DND-41 (cell line): Measurements from ENCODE around the gene SAMD13.

ENCODE experiments used
- EZH2 ChIP-seq: IDR thresholded peaks from 3 replicates; pipeline ENCODE4 v1.6.1; 2012; ENCODE audit warnings: borderline replicate concordance, low read depth, mild to moderate bottlenecking, moderate library complexity, low read length, inconsistent platforms; ENCODE audit not compliant: severe bottlenecking
- TF ChIP-seq, protein P1 (sequence below): IDR thresholded peaks from 2 replicates; pipeline ENCODE4 v1.5.1; 2012; ENCODE audit warnings: borderline replicate concordance, low read length, moderate library complexity, mild to moderate bottlenecking; ENCODE audit not compliant: poor library complexity, severe bottlenecking; ENCODE audit errors: extremely low read depth

GRCh38 chr1:84377480-84378095 lies 76.1 kb downstream of the SAMD13 start:
- TF ChIP-seq, protein P1, sequence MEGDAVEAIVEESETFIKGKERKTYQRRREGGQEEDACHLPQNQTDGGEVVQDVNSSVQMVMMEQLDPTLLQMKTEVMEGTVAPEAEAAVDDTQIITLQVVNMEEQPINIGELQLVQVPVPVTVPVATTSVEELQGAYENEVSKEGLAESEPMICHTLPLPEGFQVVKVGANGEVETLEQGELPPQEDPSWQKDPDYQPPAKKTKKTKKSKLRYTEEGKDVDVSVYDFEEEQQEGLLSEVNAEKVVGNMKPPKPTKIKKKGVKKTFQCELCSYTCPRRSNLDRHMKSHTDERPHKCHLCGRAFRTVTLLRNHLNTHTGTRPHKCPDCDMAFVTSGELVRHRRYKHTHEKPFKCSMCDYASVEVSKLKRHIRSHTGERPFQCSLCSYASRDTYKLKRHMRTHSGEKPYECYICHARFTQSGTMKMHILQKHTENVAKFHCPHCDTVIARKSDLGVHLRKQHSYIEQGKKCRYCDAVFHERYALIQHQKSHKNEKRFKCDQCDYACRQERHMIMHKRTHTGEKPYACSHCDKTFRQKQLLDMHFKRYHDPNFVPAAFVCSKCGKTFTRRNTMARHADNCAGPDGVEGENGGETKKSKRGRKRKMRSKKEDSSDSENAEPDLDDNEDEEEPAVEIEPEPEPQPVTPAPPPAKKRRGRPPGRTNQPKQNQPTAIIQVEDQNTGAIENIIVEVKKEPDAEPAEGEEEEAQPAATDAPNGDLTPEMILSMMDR: no peak
- no peak for TF ChIP-seq EZH2
